Vagina (tissue), 2 donors: ENCODE measurements around the gene CUX1. TPM values are rescaled to one million over a fixed set of nuclear protein-coding genes. Genes with fewer than 3 reads are reported as not detected.
"Not testable (repeated sequence)": the region's sequence is repeated elsewhere in the genome, so short reads cannot be mapped to it uniquely, and the experiment has no call there.

ENCODE experiments used
- DNase-seq, 2 donors: peaks; one replicate each; pipeline ENCODE4 v3.0.0-alpha.2; 2017; ENCODE audit errors: extremely low spot score in 2 of 2
- H3K27ac ChIP-seq: fragments of 200-600 bp; sonication (generic); one replicate; pipeline ENCODE4 v1.5.1; 2019
- H3K27me3 ChIP-seq: fragments of 200-600 bp; sonication (generic); one replicate; pipeline ENCODE4 v1.5.1; 2019
- H3K36me3 ChIP-seq, 2 donors: fragments of 200-600 bp; sonication (generic); one replicate each; pipeline ENCODE4 v1.5.1; 2017 to 2019
- H3K4me1 ChIP-seq: fragments of 200-600 bp; sonication (generic); one replicate; pipeline ENCODE4 v1.5.1; 2019
- H3K4me3 ChIP-seq, 2 donors: fragments of 200-600 bp; sonication (generic); 1 replicate in 1 of 2; 2 replicates in 1 of 2; pipeline ENCODE4 v1.5.1; 2016 to 2019
- H3K9me3 ChIP-seq: fragments of 200-600 bp; sonication (generic); one replicate; pipeline ENCODE4 v1.5.1; 2019
- POLR2A ChIP-seq, 2 donors: fragments of 450-650 bp; IDR thresholded peaks; one replicate each; pipeline ENCODE4 v1.6.1; 2017; ENCODE audit warnings: antibody characterized with exemption in 2 of 2, mild to moderate bottlenecking in 2 of 2, moderate library complexity in 2 of 2
- POLR2AphosphoS5 ChIP-seq, 2 donors: sonication (generic); formaldehyde crosslinking; IDR thresholded peaks; one replicate each; pipeline ENCODE4 v1.9.0; 2017; ENCODE audit warnings: antibody characterized with exemption in 2 of 2, mild to moderate bottlenecking in 2 of 2, low read depth in 1 of 2; ENCODE audit not compliant: insufficient read depth in 1 of 2
- intact Hi-C: fragments of 100-400 bp; cut with DNase I; formaldehyde crosslinking; loops from one replicate; pipeline ENCODE4 v1.15.1; 2023
- total RNA-seq: library from RNA; depleted of rRNA; stranded (reverse); fragments of >200 nt; gene quantifications from one replicate; pipeline ENCODE4 v1.2.3, GENCODE V29; 2016
- TF ChIP-seq, protein P1 (sequence below), 3 experiments: fragments of 450-650 bp in 2 of 3; fragments of 200-600 bp in 1 of 3; sonication (generic) in 1 of 3; IDR thresholded peaks; one replicate each; pipeline ENCODE4 v1.5.1; 2017 to 2019; ENCODE audit warnings: antibody characterized with exemption in 3 of 3, mild to moderate bottlenecking in 2 of 3, moderate library complexity in 2 of 3

CUX1 gene
- total RNA-seq, 1 donor from 2014 or later = 65.3 TPM

DNA sequence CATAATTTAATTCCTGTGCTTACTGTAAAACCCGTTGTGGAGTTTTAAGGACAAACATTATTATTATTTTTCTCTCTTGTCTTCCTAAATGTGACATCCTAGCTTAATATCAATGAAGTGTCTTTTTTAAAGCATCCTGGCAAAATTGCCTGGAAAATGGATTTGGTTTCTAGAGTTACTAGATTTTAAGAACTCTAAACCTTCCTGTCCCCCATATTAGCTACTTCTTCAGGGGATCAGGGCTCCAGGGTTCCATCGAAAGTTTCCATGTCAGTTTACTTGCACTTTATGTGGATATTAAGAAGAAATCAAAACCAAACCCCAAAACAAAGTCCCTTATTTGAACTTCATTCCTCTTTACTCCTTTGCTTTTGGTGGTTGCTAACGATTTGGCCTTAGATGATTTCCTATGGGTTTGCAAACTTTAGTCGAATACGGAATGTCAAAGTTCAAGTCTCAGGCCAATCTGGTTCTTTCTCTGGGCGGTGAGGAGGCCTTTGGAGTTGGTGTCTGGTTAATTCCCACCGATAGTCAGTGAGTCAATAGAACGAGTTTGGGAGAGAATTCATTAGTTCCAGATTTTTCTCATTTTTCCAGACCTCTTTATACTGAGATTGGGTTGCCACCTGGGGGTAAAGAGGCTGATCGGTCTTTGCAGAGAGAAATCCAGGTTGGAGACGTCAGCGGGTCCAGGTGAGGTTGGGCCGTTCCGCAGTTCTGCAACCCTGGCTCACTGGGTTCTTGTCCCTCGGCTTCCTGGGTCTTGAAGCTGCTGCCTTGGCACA lies 1.1 kb downstream of the CUX1 start:
- Histone ChIP-seq H3K4me1 (peaks cover 36% of the 10 kb centered on the region), H3K27ac (peak overlapping the region; percentile 2), H3K27me3 (no peaks in the 10 kb centered on the region), H3K9me3 (no peaks in the 10 kb centered on the region), H3K4me3 (no peak overlapping the region), H3K36me3 (no peaks in the 10 kb centered on the region)
- TF ChIP-seq POLR2A (IDR thresholded peaks at IDR 0.05) (no peak), POLR2AphosphoS5 (IDR thresholded peaks at IDR 0.05; ENCODE audit: insufficient read depth in 1 of 2, low read depth in 1 of 2) (no peak)
- TF ChIP-seq, protein P1, sequence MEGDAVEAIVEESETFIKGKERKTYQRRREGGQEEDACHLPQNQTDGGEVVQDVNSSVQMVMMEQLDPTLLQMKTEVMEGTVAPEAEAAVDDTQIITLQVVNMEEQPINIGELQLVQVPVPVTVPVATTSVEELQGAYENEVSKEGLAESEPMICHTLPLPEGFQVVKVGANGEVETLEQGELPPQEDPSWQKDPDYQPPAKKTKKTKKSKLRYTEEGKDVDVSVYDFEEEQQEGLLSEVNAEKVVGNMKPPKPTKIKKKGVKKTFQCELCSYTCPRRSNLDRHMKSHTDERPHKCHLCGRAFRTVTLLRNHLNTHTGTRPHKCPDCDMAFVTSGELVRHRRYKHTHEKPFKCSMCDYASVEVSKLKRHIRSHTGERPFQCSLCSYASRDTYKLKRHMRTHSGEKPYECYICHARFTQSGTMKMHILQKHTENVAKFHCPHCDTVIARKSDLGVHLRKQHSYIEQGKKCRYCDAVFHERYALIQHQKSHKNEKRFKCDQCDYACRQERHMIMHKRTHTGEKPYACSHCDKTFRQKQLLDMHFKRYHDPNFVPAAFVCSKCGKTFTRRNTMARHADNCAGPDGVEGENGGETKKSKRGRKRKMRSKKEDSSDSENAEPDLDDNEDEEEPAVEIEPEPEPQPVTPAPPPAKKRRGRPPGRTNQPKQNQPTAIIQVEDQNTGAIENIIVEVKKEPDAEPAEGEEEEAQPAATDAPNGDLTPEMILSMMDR (IDR thresholded peaks at IDR 0.05) = no peak
- no peak for DNase-seq
- intact Hi-C loops = loop anchor here (2.0 to 10.0 kb wide), 5 partner anchors 39 to 131 kb away; no protein-coding TSS in a partner anchor

DNA sequence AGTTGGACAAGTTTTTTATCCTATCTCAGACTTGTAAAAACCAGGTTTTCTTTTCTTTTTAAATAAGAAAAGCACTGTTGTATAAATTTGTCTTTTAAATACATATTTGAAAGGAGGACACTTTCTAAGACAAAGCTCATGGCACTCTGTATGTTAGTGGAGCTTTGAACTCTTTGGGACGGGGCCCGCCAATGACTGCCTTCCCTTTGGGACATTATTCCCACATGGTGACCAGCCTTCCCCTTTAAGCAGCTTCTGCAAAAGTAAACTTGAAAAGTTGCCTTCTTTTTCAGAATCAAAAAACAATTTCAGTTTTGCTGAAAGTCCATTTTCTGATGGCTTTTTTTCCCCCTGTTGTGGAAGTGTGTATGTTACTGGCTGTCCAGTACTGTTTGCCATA lies 1.8 kb downstream of the CUX1 start:
- Histone ChIP-seq H3K36me3 (no peaks in the 10 kb centered on the region), H3K4me1 (peaks cover 31% of the 10 kb centered on the region), H3K4me3 (no peak overlapping the region), H3K9me3 (no peaks in the 10 kb centered on the region), H3K27ac (no peak overlapping the region), H3K27me3 (no peaks in the 10 kb centered on the region)
- TF ChIP-seq POLR2A (IDR thresholded peaks at IDR 0.05) = no peak
- TF ChIP-seq, protein P1 (IDR thresholded peaks at IDR 0.05) = no peak
- no peak for TF ChIP-seq POLR2AphosphoS5 (IDR thresholded peaks at IDR 0.05; ENCODE audit: insufficient read depth in 1 of 2, low read depth in 1 of 2)
- intact Hi-C loops = loop anchor here (2.0 to 10.0 kb wide), 5 partner anchors 38 to 132 kb away; no protein-coding TSS in a partner anchor
- DNase-seq = no peak

DNA sequence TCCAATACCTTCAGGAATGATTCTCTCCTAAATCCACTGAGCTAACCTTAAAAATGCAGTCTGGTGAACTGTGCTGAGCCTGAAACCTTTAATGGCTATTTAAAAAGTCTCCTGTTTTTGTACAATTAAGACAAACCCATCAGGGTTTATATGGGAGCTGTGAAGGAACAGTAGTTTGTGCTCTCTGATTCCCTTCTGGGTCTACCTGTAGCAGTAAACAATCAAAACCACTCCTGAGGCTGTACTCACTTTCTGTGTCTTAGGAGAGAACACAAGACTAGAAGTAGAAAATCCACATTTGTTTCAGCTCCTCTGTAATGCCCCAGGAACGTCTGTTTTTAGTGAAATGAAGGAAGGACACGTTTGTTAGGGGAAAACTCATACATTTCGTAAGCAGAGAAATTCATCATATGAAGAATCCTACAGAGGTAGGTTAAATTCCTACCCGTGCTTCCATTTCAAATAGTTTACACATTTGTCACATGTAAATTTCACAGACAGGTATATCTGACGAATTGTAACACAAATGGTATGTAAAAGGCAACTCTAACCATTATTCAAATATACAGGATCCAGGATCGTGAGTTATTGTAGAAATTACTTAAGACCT lies 2.6 kb downstream of the CUX1 start:
- intact Hi-C loops = loop anchor here (2.0 to 10.0 kb wide), 5 partner anchors 37 to 133 kb away; no protein-coding TSS in a partner anchor
- no peaks in the 10 kb centered on the region for H3K36me3 ChIP-seq
- no peak overlapping the region for H3K27ac ChIP-seq
- TF ChIP-seq POLR2A (IDR thresholded peaks at IDR 0.05) (no peak), POLR2AphosphoS5 (IDR thresholded peaks at IDR 0.05; ENCODE audit: insufficient read depth in 1 of 2, low read depth in 1 of 2) (no peak)
- TF ChIP-seq, protein P1 (IDR thresholded peaks at IDR 0.05) = no peak
- no peaks in the 10 kb centered on the region for H3K9me3 ChIP-seq
- DNase-seq = no peak
- H3K27me3 ChIP-seq = no peaks in the 10 kb centered on the region
- H3K4me1 ChIP-seq = peaks cover 31% of the 10 kb centered on the region
- H3K4me3 ChIP-seq = no peak overlapping the region

DNA sequence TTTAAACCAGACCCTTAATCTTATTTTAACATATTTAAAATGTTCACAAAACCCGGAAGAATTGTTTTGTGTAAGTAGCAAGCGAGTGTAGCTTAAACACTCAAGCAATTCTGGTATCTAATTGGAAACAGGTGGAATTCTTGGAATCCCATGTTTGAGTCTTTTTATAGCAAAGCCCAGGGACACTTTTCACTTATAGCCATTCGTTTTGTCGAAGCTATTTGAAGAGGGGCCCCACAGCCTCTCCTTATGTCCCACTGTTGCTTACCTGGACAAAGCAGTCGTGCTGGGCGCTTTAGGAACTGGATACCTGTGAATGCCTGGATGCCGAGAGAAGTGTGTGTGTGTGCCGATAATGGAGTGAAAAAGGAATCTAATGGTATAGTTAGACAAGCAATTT lies 3.3 kb downstream of the CUX1 start:
- no peak overlapping the region for H3K27ac ChIP-seq
- intact Hi-C loops = no loop called here

DNA sequence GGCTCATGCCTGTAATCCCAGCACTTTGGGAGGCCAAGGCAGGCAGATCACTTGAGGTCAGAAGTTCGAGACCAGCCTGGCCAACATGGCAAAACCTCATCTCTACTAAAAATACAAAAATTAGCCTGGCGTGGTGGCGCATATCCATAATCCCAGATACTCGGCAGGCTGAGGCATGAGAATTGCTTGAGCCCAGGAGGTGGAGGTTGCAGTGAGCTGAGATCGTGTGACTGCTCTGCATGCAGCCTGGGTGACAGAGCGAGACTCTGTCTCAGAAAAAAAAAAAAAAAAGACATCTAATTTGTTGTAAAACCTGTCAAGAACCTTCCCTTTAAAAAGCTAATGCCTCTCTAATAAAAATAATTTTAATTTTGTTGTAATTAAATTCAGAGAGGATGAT lies 5.2 kb downstream of the CUX1 start:
- H3K36me3 ChIP-seq, H3K27me3 ChIP-seq, intact Hi-C loops, H3K27ac ChIP-seq, DNase-seq, H3K4me3 ChIP-seq, H3K9me3 ChIP-seq: not testable (repeated sequence)
- peaks cover 29% of the 10 kb centered on the region for H3K4me1 ChIP-seq

More for the DNA sequence above, 3.3 kb downstream of the CUX1 start:
- Histone ChIP-seq H3K36me3 (no peaks in the 10 kb centered on the region), H3K9me3 (no peaks in the 10 kb centered on the region), H3K4me3 (no peak overlapping the region), H3K27me3 (no peaks in the 10 kb centered on the region), H3K4me1 (peaks cover 31% of the 10 kb centered on the region)
- TF ChIP-seq POLR2AphosphoS5 (IDR thresholded peaks at IDR 0.05; ENCODE audit: insufficient read depth in 1 of 2, low read depth in 1 of 2) = no peak
- TF ChIP-seq POLR2A (IDR thresholded peaks at IDR 0.05) = no peak
- DNase-seq = no peak

DNA sequence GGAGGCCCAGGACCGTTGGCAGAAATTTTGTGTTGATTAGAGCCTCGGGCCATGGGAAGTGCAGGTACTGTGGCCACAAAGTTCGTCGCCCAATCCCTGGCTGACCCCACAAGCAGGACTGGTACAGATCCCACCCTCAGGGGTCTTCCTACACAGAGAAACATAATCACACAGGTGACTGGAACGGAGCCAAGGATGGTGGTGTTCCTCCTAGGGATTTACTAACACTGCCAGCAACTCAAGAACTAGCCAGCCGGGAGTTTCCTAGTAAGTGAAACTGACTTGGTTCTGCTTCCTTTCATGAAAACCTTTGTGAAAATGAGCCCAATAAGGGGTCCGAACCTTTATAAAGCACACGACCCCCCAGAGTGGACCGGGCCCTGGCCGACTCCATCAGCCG lies 5.7 kb downstream of the CUX1 start:
- Histone ChIP-seq H3K36me3 (no peaks in the 10 kb centered on the region), H3K9me3 (no peaks in the 10 kb centered on the region), H3K4me3 (no peak overlapping the region), H3K4me1 (peaks cover 24% of the 10 kb centered on the region), H3K27me3 (no peaks in the 10 kb centered on the region), H3K27ac (no peak overlapping the region)
- DNase-seq = no peak
- intact Hi-C loops = no loop called here
- no peak for TF ChIP-seq POLR2AphosphoS5 (IDR thresholded peaks at IDR 0.05; ENCODE audit: insufficient read depth in 1 of 2, low read depth in 1 of 2)
- no peak for TF ChIP-seq POLR2A (IDR thresholded peaks at IDR 0.05)
- TF ChIP-seq, protein P1 (IDR thresholded peaks at IDR 0.05) = no peak
